Muscle layer of colon (tissue), 2 donors: ENCODE data around the gene SEZ6L2.
"Not testable (repeated sequence)": the region's sequence is repeated elsewhere in the genome, so short reads cannot be mapped to it uniquely, and the experiment has no call there.

Experiments
- H3K27ac ChIP-seq: one replicate; pipeline ENCODE4 v1.7.0; 2013; ENCODE audit warnings: low read depth, mild to moderate bottlenecking, low read length, moderate library complexity
- H3K27me3 ChIP-seq, 2 donors: one replicate each; pipeline ENCODE4 v1.7.0; 2013; ENCODE audit warnings: low read length in 2 of 2, mild to moderate bottlenecking in 2 of 2; ENCODE audit not compliant: insufficient read depth in 2 of 2, control insufficient read depth in 1 of 2
- H3K36me3 ChIP-seq: one replicate; pipeline ENCODE4 v1.7.0; 2013; ENCODE audit warnings: mild to moderate bottlenecking, low read length; ENCODE audit not compliant: insufficient read depth
- H3K4me1 ChIP-seq: one replicate; pipeline ENCODE4 v1.7.0; 2013; ENCODE audit warnings: mild to moderate bottlenecking, low read length; ENCODE audit not compliant: insufficient read depth
- H3K4me3 ChIP-seq, 2 donors: one replicate each; pipeline ENCODE4 v1.7.0; 2013; ENCODE audit warnings: low read length in 2 of 2, low read depth in 1 of 2, mild to moderate bottlenecking in 1 of 2, moderate library complexity in 1 of 2
- H3K9ac ChIP-seq: one replicate; pipeline ENCODE4 v1.7.0; 2013; ENCODE audit warnings: low read length
- H3K9me3 ChIP-seq: one replicate; pipeline ENCODE4 v1.7.0; 2013; ENCODE audit warnings: mild to moderate bottlenecking, low read length
- donor health status: abdominal sarcoma.
- donor health status: Adenocarcinoma of cecum.

Gene SEZ6L2

GRCh38 chr16:29844575-29845331 lies 54.6 kb downstream of the SEZ6L2 start:
- Histone ChIP-seq H3K9ac (no peak overlapping the region), H3K4me1 (no peaks in the 10 kb centered on the region), H3K27ac (no peak overlapping the region), H3K36me3 (peaks cover 54% of the 10 kb centered on the region), H3K9me3 (no peaks in the 10 kb centered on the region), H3K27me3 (no peaks in the 10 kb centered on the region), H3K4me3 (no peak overlapping the region)

- Histone ChIP-seq H3K27ac (no peak overlapping the region), H3K36me3 (peaks cover 56% of the 10 kb centered on the region)
Observed at GRCh38 chr16:29843931-29844330, 55.4 kb downstream of the SEZ6L2 start.

GRCh38 chr16:29842732-29843346 lies 56.5 kb downstream of the SEZ6L2 start:
- Histone ChIP-seq H3K36me3 (peaks cover 64% of the 10 kb centered on the region), H3K27me3 (no peaks in the 10 kb centered on the region), H3K9ac (no peak overlapping the region), H3K4me3 (no peak overlapping the region), H3K4me1 (no peaks in the 10 kb centered on the region), H3K27ac (no peak overlapping the region), H3K9me3 (no peaks in the 10 kb centered on the region)

More at GRCh38 chr16:29843931-29844330, 55.4 kb downstream of the SEZ6L2 start:
- Histone ChIP-seq H3K4me3 (no peak overlapping the region), H3K27me3 (no peaks in the 10 kb centered on the region), H3K4me1 (no peaks in the 10 kb centered on the region), H3K9me3 (no peaks in the 10 kb centered on the region), H3K9ac (no peak overlapping the region)

- no peak overlapping the region for H3K4me3 ChIP-seq
- peaks cover 64% of the 10 kb centered on the region for H3K36me3 ChIP-seq
- H3K9me3 ChIP-seq = no peaks in the 10 kb centered on the region
- no peak overlapping the region for H3K9ac ChIP-seq
- H3K27me3 ChIP-seq = no peaks in the 10 kb centered on the region
- H3K27ac ChIP-seq = no peak overlapping the region
- H3K4me1 ChIP-seq = no peaks in the 10 kb centered on the region
Observed at GRCh38 chr16:29841631-29842030, 57.7 kb downstream of the SEZ6L2 start.

- Histone ChIP-seq H3K27ac (no peak overlapping the region), H3K27me3 (no peaks in the 10 kb centered on the region), H3K36me3 (peaks cover 61% of the 10 kb centered on the region), H3K4me3 (no peak overlapping the region), H3K9me3 (no peaks in the 10 kb centered on the region), H3K9ac (no peak overlapping the region), H3K4me1 (no peaks in the 10 kb centered on the region)
Observed at GRCh38 chr16:29840240-29840639, 59.1 kb downstream of the SEZ6L2 start.

GRCh38 chr16:29839822-29840221 lies 59.5 kb downstream of the SEZ6L2 start:
- no peak overlapping the region for H3K27ac ChIP-seq
- peaks cover 64% of the 10 kb centered on the region for H3K36me3 ChIP-seq
- no peaks in the 10 kb centered on the region for H3K9me3 ChIP-seq
- H3K27me3 ChIP-seq = no peaks in the 10 kb centered on the region
- no peak overlapping the region for H3K4me3 ChIP-seq
- H3K4me1 ChIP-seq = no peaks in the 10 kb centered on the region
- H3K9ac ChIP-seq = no peak overlapping the region

- H3K27ac ChIP-seq = no peak overlapping the region
- H3K4me3 ChIP-seq = no peak overlapping the region
- H3K36me3 ChIP-seq = peaks cover 68% of the 10 kb centered on the region
- no peaks in the 10 kb centered on the region for H3K9me3 ChIP-seq
- H3K27me3 ChIP-seq = no peaks in the 10 kb centered on the region
- H3K4me1 ChIP-seq = no peaks in the 10 kb centered on the region
- H3K9ac ChIP-seq = no peak overlapping the region
Observed at GRCh38 chr16:29837841-29838240, 61.5 kb downstream of the SEZ6L2 start.

GRCh38 chr16:29836623-29837022 lies 62.7 kb downstream of the SEZ6L2 start:
- no peak overlapping the region for H3K27ac ChIP-seq
- no peak overlapping the region for H3K9ac ChIP-seq
- H3K36me3 ChIP-seq = peaks cover 68% of the 10 kb centered on the region
- H3K4me3 ChIP-seq = no peak overlapping the region
- no peaks in the 10 kb centered on the region for H3K4me1 ChIP-seq
- no peaks in the 10 kb centered on the region for H3K27me3 ChIP-seq
- H3K9me3 ChIP-seq = no peaks in the 10 kb centered on the region

GRCh38 chr16:29835926-29836325 lies 63.4 kb downstream of the SEZ6L2 start:
- H3K27me3 ChIP-seq = no peaks in the 10 kb centered on the region
- no peak overlapping the region for H3K27ac ChIP-seq
- no peaks in the 10 kb centered on the region for H3K4me1 ChIP-seq
- H3K36me3 ChIP-seq = peaks cover 69% of the 10 kb centered on the region
- no peak overlapping the region for H3K9ac ChIP-seq
- no peak overlapping the region for H3K4me3 ChIP-seq
- H3K9me3 ChIP-seq = no peaks in the 10 kb centered on the region

- Histone ChIP-seq H3K36me3 (peaks cover 62% of the 10 kb centered on the region), H3K27ac (no peak overlapping the region), H3K4me1 (peaks cover 10% of the 10 kb centered on the region), H3K27me3 (no peaks in the 10 kb centered on the region), H3K9ac (no peak overlapping the region), H3K4me3 (no peak overlapping the region), H3K9me3 (no peaks in the 10 kb centered on the region)
Observed at GRCh38 chr16:29834079-29834478, 65.3 kb downstream of the SEZ6L2 start.

- not testable (repeated sequence) for H3K4me1 ChIP-seq, H3K27ac ChIP-seq, H3K27me3 ChIP-seq, H3K4me3 ChIP-seq, H3K9me3 ChIP-seq, H3K9ac ChIP-seq
- H3K36me3 ChIP-seq = peaks cover 56% of the 10 kb centered on the region
Observed at GRCh38 chr16:29833219-29833618, 66.1 kb downstream of the SEZ6L2 start.

GRCh38 chr16:29831490-29831889 lies 67.9 kb downstream of the SEZ6L2 start:
- Histone ChIP-seq H3K4me1 (peaks cover 10% of the 10 kb centered on the region), H3K27ac (no peak overlapping the region), H3K9me3 (no peaks in the 10 kb centered on the region), H3K36me3 (peaks cover 40% of the 10 kb centered on the region), H3K9ac (no peak overlapping the region), H3K4me3 (no peak overlapping the region), H3K27me3 (no peaks in the 10 kb centered on the region)
